GM23338 (cell line): Measurements from ENCODE around the gene PDE1A. TPM values are rescaled to one million over a fixed set of nuclear protein-coding genes. Genes with fewer than 3 reads are reported as not detected.

ENCODE experiments used
- ATAC-seq: fragments of 200-7000 bp; cut with Tn5 transposase; 3 replicates; pipeline ENCODE4 v1.9.1; 2020
- DNase-seq: peaks from one replicate; pipeline ENCODE4 v3.0.0-alpha.2; 2015; ENCODE audit warnings: low spot score
- H2AFZ ChIP-seq: fragments of 200-600 bp; sonication (generic); 2 replicates; pipeline ENCODE4 v1.8.0; 2016; ENCODE audit warnings: antibody characterized with exemption, mild to moderate bottlenecking, moderate library complexity
- H3F3A ChIP-seq: fragments of 200-600 bp; sonication (generic); replicated peaks from 2 replicates; pipeline ENCODE4 v1.8.0; 2017; ENCODE audit warnings: antibody characterized with exemption, mixed run types, low read depth
- H3K27ac ChIP-seq: fragments of 200-600 bp; sonication (generic); 2 replicates; pipeline ENCODE4 v1.6.1; 2016; ENCODE audit warnings: low read depth
- H3K27me3 ChIP-seq: fragments of 200-600 bp; sonication (generic); 2 replicates; pipeline ENCODE4 v1.8.0; 2016; ENCODE audit warnings: mild to moderate bottlenecking, mixed run types, moderate library complexity; ENCODE audit not compliant: insufficient read depth
- H3K36me3 ChIP-seq: fragments of 200-600 bp; sonication (generic); 2 replicates; pipeline ENCODE4 v1.8.0; 2016; ENCODE audit warnings: mild to moderate bottlenecking; ENCODE audit not compliant: insufficient read depth
- H3K4me1 ChIP-seq: fragments of 200-600 bp; sonication (generic); 2 replicates; pipeline ENCODE4 v1.8.0; 2016; ENCODE audit warnings: mild to moderate bottlenecking, moderate library complexity; ENCODE audit not compliant: insufficient read depth
- H3K4me2 ChIP-seq: fragments of 200-600 bp; sonication (generic); 2 replicates; pipeline ENCODE4 v1.7.1; 2017; ENCODE audit warnings: mixed run types
- H3K4me3 ChIP-seq: fragments of 200-600 bp; sonication (generic); 2 replicates; pipeline ENCODE4 v1.6.1; 2016; ENCODE audit warnings: mixed run types
- H3K79me2 ChIP-seq: fragments of 200-600 bp; sonication (generic); replicated peaks from 2 replicates; pipeline ENCODE4 v1.8.0; 2017; ENCODE audit warnings: mild to moderate bottlenecking; ENCODE audit not compliant: insufficient read depth
- H3K9me2 ChIP-seq: fragments of 200-600 bp; sonication (generic); 2 replicates; pipeline ENCODE4 v1.8.0; 2017; ENCODE audit not compliant: insufficient read depth
- H4K20me1 ChIP-seq: fragments of 200-600 bp; sonication (generic); replicated peaks from 2 replicates; pipeline ENCODE4 v1.8.0; 2017; ENCODE audit warnings: mild to moderate bottlenecking; ENCODE audit not compliant: insufficient read depth
- H3K27ac Mint-ChIP-seq: 2 replicates; pipeline ENCODE4 v1.8.0; 2020; ENCODE audit warnings: inconsistent platforms, mild to moderate bottlenecking, moderate library complexity, mixed read lengths
- H3K27me3 Mint-ChIP-seq: 3 replicates; pipeline ENCODE4 v1.8.0; 2022; ENCODE audit warnings: low read depth, mild to moderate bottlenecking, moderate library complexity, mixed read lengths, inconsistent platforms; ENCODE audit not compliant: insufficient read depth, poor library complexity
- H3K36me3 Mint-ChIP-seq: 3 replicates; pipeline ENCODE4 v1.8.0; 2021; ENCODE audit warnings: low read depth, mild to moderate bottlenecking, inconsistent platforms, moderate library complexity, mixed read lengths
- H3K4me1 Mint-ChIP-seq: 3 replicates; pipeline ENCODE4 v1.8.0; 2020; ENCODE audit warnings: mild to moderate bottlenecking, inconsistent platforms, mixed read lengths
- H3K4me3 Mint-ChIP-seq: 3 replicates; pipeline ENCODE4 v1.8.0; 2021; ENCODE audit warnings: moderate library complexity, mild to moderate bottlenecking, inconsistent platforms, mixed read lengths
- H3K9me3 Mint-ChIP-seq: 3 replicates; pipeline ENCODE4 v1.8.0; 2020; ENCODE audit warnings: moderate library complexity, mild to moderate bottlenecking, inconsistent platforms, mixed read lengths
- CREB1 ChIP-seq: fragments of 250-450 bp; sonication (Bioruptor Pico); IDR thresholded peaks from 2 replicates; pipeline ENCODE4 v1.5.0; 2020; ENCODE audit warnings: low read depth, mild to moderate bottlenecking, moderate library complexity
- CTCF ChIP-seq, 2 experiments: fragments of 200-600 bp in 1 of 2; sonication (generic) in 1 of 2; conservative IDR thresholded peaks; 2 replicates each; pipeline versions ENCODE4 v1.5.1 to v1.6.1; 2016 to 2017; ENCODE audit warnings: antibody characterized with exemption in 2 of 2, low read depth in 2 of 2, mild to moderate bottlenecking in 2 of 2, moderate library complexity in 1 of 2
- ETS1 ChIP-seq: IDR thresholded peaks from 2 replicates; pipeline ENCODE4 v1.6.1; 2016; ENCODE audit warnings: antibody characterized with exemption
- EZH2 ChIP-seq: fragments of 200-600 bp; sonication (generic); IDR thresholded peaks from one replicate; pipeline ENCODE4 v1.8.0; 2017; ENCODE audit warnings: antibody characterized with exemption, mild to moderate bottlenecking, low read depth; ENCODE audit not compliant: unreplicated experiment
- EZH2phosphoT487 ChIP-seq: fragments of 200-600 bp; sonication (generic); IDR thresholded peaks from one replicate; pipeline ENCODE4 v1.8.1; 2018; ENCODE audit warnings: antibody characterized with exemption; ENCODE audit not compliant: unreplicated experiment
- NANOG ChIP-seq: IDR thresholded peaks from 2 replicates; pipeline ENCODE4 v1.6.1; 2016; ENCODE audit warnings: antibody characterized with exemption, borderline replicate concordance
- POLR2AphosphoS5 ChIP-seq: IDR thresholded peaks from 2 replicates; pipeline ENCODE4 v1.6.1; 2016; ENCODE audit warnings: antibody characterized with exemption, low read depth
- REST ChIP-seq: IDR thresholded peaks from one replicate; pipeline ENCODE4 v1.6.1; 2018; ENCODE audit warnings: antibody characterized with exemption; ENCODE audit not compliant: unreplicated experiment
- STAT1 ChIP-seq: IDR thresholded peaks from one replicate; pipeline ENCODE4 v1.6.1; 2016; ENCODE audit warnings: antibody characterized with exemption; ENCODE audit not compliant: unreplicated experiment
- ZNF331 ChIP-seq: fragments of 250-450 bp; sonication (Bioruptor Pico); IDR thresholded peaks from 2 replicates; pipeline ENCODE4 v1.5.0; 2020; ENCODE audit warnings: low read depth, mild to moderate bottlenecking, moderate library complexity
- polyA plus RNA-seq: library from polyadenylated mRNA; unstranded; fragments of >200 nt; fragmentation: Nextera tagmentation; extraction: Ambion mirVana; gene quantifications from 2 replicates; pipeline ENCODE4 v1.2.1, GENCODE V29; 2016
- total RNA-seq: library from RNA; depleted of rRNA; stranded (reverse); fragments of >200 nt; shearing (Covaris generic); gene quantifications from 2 replicates; pipeline ENCODE4 v1.2.3, GENCODE V29; 2014

Gene PDE1A
- total and polyA plus RNA-seq, 2 experiments from 2014 or later = 0.28 to 0.31 TPM

- Histone ChIP-seq H3K36me3 (no peaks in the 10 kb centered on the region), H3K4me1 (peaks cover 9% of the 10 kb centered on the region), H3K27me3 (no peaks in the 10 kb centered on the region), H4K20me1 (no peaks in the 10 kb centered on the region), H3K4me2 (no peak overlapping the region), H3K27ac (no peak overlapping the region), H3K79me2 (no peaks in the 10 kb centered on the region), H3F3A (no peaks in the 10 kb centered on the region), H3K4me3 (no peak overlapping the region), H3K9me2 (no peaks in the 10 kb centered on the region), H2AFZ (peak overlapping the region; percentile 40; the same call in 1 of the 2 replicates)
- H3K9me3 Mint-ChIP-seq = no peaks in the 10 kb centered on the region
- H3K4me3 Mint-ChIP-seq = no peak overlapping the region
- TF ChIP-seq CTCF (conservative IDR thresholded peaks at IDR 0.05; ENCODE audit: low read depth in 2 of 2) (peak; percentile 69 to 71), CREB1 (CRISPR knock-in tag) (no peak), ZNF331 (CRISPR knock-in tag) (no peak), REST (no peak), EZH2 (no peak)
- peak; percentile 54 for DNase-seq
- H3K4me1 Mint-ChIP-seq = peaks cover 23% of the 10 kb centered on the region
- peak; percentile 88 for ATAC-seq
- H3K27me3 Mint-ChIP-seq = no peaks in the 10 kb centered on the region
- H3K36me3 Mint-ChIP-seq = no peaks in the 10 kb centered on the region
- peak overlapping the region; percentile 43; the same call in 1 of the 2 replicates for H3K27ac Mint-ChIP-seq
These were observed 185.9 kb downstream of the PDE1A start for GRCh38 chr2:182240862-182241371.

GRCh38 chr2:182230561-182230960 lies 196.3 kb downstream of the PDE1A start:
- Histone ChIP-seq H3K79me2 (no peaks in the 10 kb centered on the region), H4K20me1 (no peaks in the 10 kb centered on the region), H3K4me1 (no peaks in the 10 kb centered on the region), H3K36me3 (no peaks in the 10 kb centered on the region), H3K27ac (no peak overlapping the region), H3F3A (no peaks in the 10 kb centered on the region), H3K4me3 (no peak overlapping the region), H3K4me2 (no peak overlapping the region), H2AFZ (no peak overlapping the region), H3K27me3 (no peaks in the 10 kb centered on the region), H3K9me2 (no peaks in the 10 kb centered on the region)
- no peaks in the 10 kb centered on the region for H3K27me3 Mint-ChIP-seq
- no peak for DNase-seq
- no peaks in the 10 kb centered on the region for H3K36me3 Mint-ChIP-seq
- H3K4me3 Mint-ChIP-seq = no peak overlapping the region
- no peaks in the 10 kb centered on the region for H3K9me3 Mint-ChIP-seq
- no peak overlapping the region for H3K27ac Mint-ChIP-seq
- TF ChIP-seq REST = no peak
- no peak for TF ChIP-seq EZH2
- TF ChIP-seq EZH2phosphoT487 = no peak
- TF ChIP-seq STAT1 = no peak
- TF ChIP-seq ETS1 = no peak
- no peak for TF ChIP-seq POLR2AphosphoS5
- no peak for TF ChIP-seq CREB1 (CRISPR knock-in tag)
- TF ChIP-seq CTCF (conservative IDR thresholded peaks at IDR 0.05; ENCODE audit: low read depth in 2 of 2) = no peak
- no peak for TF ChIP-seq ZNF331 (CRISPR knock-in tag)
- no peak for TF ChIP-seq NANOG
- no peak for ATAC-seq
- H3K4me1 Mint-ChIP-seq = peaks cover 2% of the 10 kb centered on the region; the same call in 1 of the 3 replicates
